ENCODE results near the gene IL17RD. TPM values are rescaled to one million over a fixed set of nuclear protein-coding genes. Genes with fewer than 3 reads are reported as not detected.

The IL17RD gene
- total RNA-seq, 1 donor from 2014 or later = 26.1 TPM

GRCh38 chr3:57120040-57120439 is 45.1 kb downstream of the IL17RD start:
- Histone ChIP-seq H3K27me3 (no peaks in the 10 kb centered on the region), H3K9me3 (ENCODE audit: low read depth) (no peaks in the 10 kb centered on the region), H3K4me1 (peaks cover 24% of the 10 kb centered on the region), H2AFZ (replicated peaks) (no peak overlapping the region), H3K4me2 (no peak overlapping the region), H3K9ac (no peak overlapping the region), H3F3A (ENCODE audit: low read depth) (peaks cover 7% of the 10 kb centered on the region), H3K27ac (no peak overlapping the region), H3K36me3 (no peaks in the 10 kb centered on the region), H3K4me3 (no peak overlapping the region), H4K20me1 (ENCODE audit: low read depth) (no peaks in the 10 kb centered on the region), H3K79me2 (ENCODE audit: low read depth) (peaks cover 9% of the 10 kb centered on the region)
- no peak for DNase-seq (ENCODE audit: low spot score)
- Mint-ChIP-seq H3K4me3 (no peak overlapping the region), H3K27me3 (ENCODE audit: insufficient read depth, low read depth) (peaks cover 3% of the 10 kb centered on the region), H3K4me1 (peaks cover 59% of the 10 kb centered on the region), H3K9me3 (no peaks in the 10 kb centered on the region), H3K36me3 (peaks cover 44% of the 10 kb centered on the region), H3K27ac (peak overlapping the region; percentile 90)
- no peak for TF ChIP-seq EZH2 (IDR thresholded peaks at IDR 0.05)
- TF ChIP-seq EZH2phosphoT487 (IDR thresholded peaks at IDR 0.05) = no peak
- TF ChIP-seq CTCF (IDR thresholded peaks at IDR 0.05) = no peak

GRCh38 chr3:57118254-57118653 is 46.9 kb downstream of the IL17RD start:
- Histone ChIP-seq H3K9ac (no peak overlapping the region), H3K9me3 (ENCODE audit: low read depth) (no peaks in the 10 kb centered on the region), H3K27me3 (no peaks in the 10 kb centered on the region), H3F3A (ENCODE audit: low read depth) (peaks cover 7% of the 10 kb centered on the region), H3K4me3 (no peak overlapping the region), H2AFZ (replicated peaks) (no peak overlapping the region), H3K4me2 (no peak overlapping the region), H3K36me3 (no peaks in the 10 kb centered on the region), H3K79me2 (ENCODE audit: low read depth) (no peaks in the 10 kb centered on the region), H3K4me1 (peaks cover 14% of the 10 kb centered on the region), H3K27ac (peak overlapping the region; percentile 29), H4K20me1 (ENCODE audit: low read depth) (no peaks in the 10 kb centered on the region)
- H3K27me3 Mint-ChIP-seq (ENCODE audit: insufficient read depth, low read depth) = peaks cover 6% of the 10 kb centered on the region
- no peaks in the 10 kb centered on the region for H3K9me3 Mint-ChIP-seq
- H3K27ac Mint-ChIP-seq = no peak overlapping the region
- peaks cover 49% of the 10 kb centered on the region for H3K4me1 Mint-ChIP-seq
- H3K4me3 Mint-ChIP-seq = no peak overlapping the region
- no peak for DNase-seq (ENCODE audit: low spot score)
- H3K36me3 Mint-ChIP-seq = peaks cover 45% of the 10 kb centered on the region
- no peak for TF ChIP-seq EZH2 (IDR thresholded peaks at IDR 0.05)
- no peak for TF ChIP-seq CTCF (IDR thresholded peaks at IDR 0.05)
- no peak for TF ChIP-seq EZH2phosphoT487 (IDR thresholded peaks at IDR 0.05)

GRCh38 chr3:57116501-57116900 is 48.7 kb downstream of the IL17RD start:
- no peaks in the 10 kb centered on the region for H3K79me2 ChIP-seq (ENCODE audit: low read depth)
- H4K20me1 ChIP-seq (ENCODE audit: low read depth) = no peaks in the 10 kb centered on the region
- no peak overlapping the region for H3K9ac ChIP-seq
- H3K4me3 ChIP-seq = no peak overlapping the region
- no peaks in the 10 kb centered on the region for H3K36me3 ChIP-seq
- H2AFZ ChIP-seq (replicated peaks) = no peak overlapping the region
- Mint-ChIP-seq H3K27me3 (ENCODE audit: insufficient read depth, low read depth) (peaks cover 6% of the 10 kb centered on the region), H3K27ac (no peak overlapping the region), H3K4me1 (peaks cover 55% of the 10 kb centered on the region), H3K9me3 (no peaks in the 10 kb centered on the region), H3K4me3 (no peak overlapping the region), H3K36me3 (peaks cover 47% of the 10 kb centered on the region)
- H3K27ac ChIP-seq = no peak overlapping the region
- no peak for TF ChIP-seq EZH2 (IDR thresholded peaks at IDR 0.05)
- no peak for TF ChIP-seq EZH2phosphoT487 (IDR thresholded peaks at IDR 0.05)
- no peak for TF ChIP-seq CTCF (IDR thresholded peaks at IDR 0.05)
- no peak for DNase-seq (ENCODE audit: low spot score)
- no peak overlapping the region for H3K4me2 ChIP-seq
- H3K4me1 ChIP-seq = peaks cover 26% of the 10 kb centered on the region
- no peaks in the 10 kb centered on the region for H3K9me3 ChIP-seq (ENCODE audit: low read depth)
- H3F3A ChIP-seq (ENCODE audit: low read depth) = peaks cover 22% of the 10 kb centered on the region
- no peaks in the 10 kb centered on the region for H3K27me3 ChIP-seq
